H9 (cell line): Measurements from ENCODE around the gene TRNP1. TPM values are rescaled to one million over a fixed set of nuclear protein-coding genes. Genes with fewer than 3 reads are reported as not detected.

Experiments used
- DNase-seq: peaks from one replicate; pipeline ENCODE4 v3.0.0-alpha.2; 2017
- H2AFZ ChIP-seq: one replicate; pipeline ENCODE4 v1.6.1; 2013; ENCODE audit warnings: mild to moderate bottlenecking, low read length, control low read depth, moderate library complexity
- H2AK5ac ChIP-seq: 2 replicates; pipeline ENCODE4 v1.6.1; 2013; ENCODE audit warnings: low read length, control low read depth, mixed read lengths; ENCODE audit not compliant: insufficient read length
- H2BK120ac ChIP-seq: one replicate; pipeline ENCODE4 v1.6.1; 2013; ENCODE audit warnings: low read depth, mild to moderate bottlenecking, low read length, control low read depth, inconsistent platforms; ENCODE audit not compliant: poor library complexity, severe bottlenecking
- H2BK12ac ChIP-seq: 2 replicates; pipeline ENCODE4 v1.6.1; 2013; ENCODE audit warnings: low read length, control low read depth, mixed read lengths, low read depth; ENCODE audit not compliant: insufficient read length
- H2BK15ac ChIP-seq: 2 replicates; pipeline ENCODE4 v1.6.1; 2013; ENCODE audit warnings: low read depth, low read length, control low read depth
- H2BK20ac ChIP-seq: one replicate; pipeline ENCODE4 v1.6.1; 2013; ENCODE audit warnings: low read depth, mild to moderate bottlenecking, low read length, control low read depth, inconsistent platforms; ENCODE audit not compliant: poor library complexity, severe bottlenecking
- H2BK5ac ChIP-seq: 2 replicates; pipeline ENCODE4 v1.6.1; 2013; ENCODE audit warnings: low read length, control low read depth, mixed read lengths; ENCODE audit not compliant: insufficient read length
- H3K14ac ChIP-seq: 2 replicates; pipeline ENCODE4 v1.6.1; 2013; ENCODE audit warnings: low read length, control low read depth; ENCODE audit not compliant: insufficient read depth
- H3K18ac ChIP-seq: 2 replicates; pipeline ENCODE4 v1.6.1; 2013; ENCODE audit warnings: low read depth, mild to moderate bottlenecking, mixed read lengths, low read length, control low read depth; ENCODE audit not compliant: insufficient read length
- H3K23ac ChIP-seq: 2 replicates; pipeline ENCODE4 v1.6.1; 2013; ENCODE audit warnings: low read length, control low read depth, mixed read lengths, low read depth; ENCODE audit not compliant: insufficient read length
- H3K23me2 ChIP-seq: 2 replicates; pipeline ENCODE4 v1.6.1; 2013; ENCODE audit warnings: low read depth, mild to moderate bottlenecking, mixed read lengths, low read length, control low read depth; ENCODE audit not compliant: insufficient read length, poor library complexity, severe bottlenecking
- H3K27ac ChIP-seq: 2 replicates; pipeline ENCODE4 v1.5.1; 2013; ENCODE audit warnings: low read length, control low read depth, mixed read lengths, low read depth; ENCODE audit not compliant: insufficient read length
- H3K27me3 ChIP-seq: 2 replicates; pipeline ENCODE4 v1.6.1; 2013; ENCODE audit warnings: low read length, control low read depth, inconsistent platforms; ENCODE audit not compliant: insufficient read depth
- H3K4ac ChIP-seq: 2 replicates; pipeline ENCODE4 v1.6.1; 2013; ENCODE audit warnings: low read depth, mild to moderate bottlenecking, control low read depth, inconsistent platforms, low read length, moderate library complexity
- H3K4me1 ChIP-seq: 2 replicates; pipeline ENCODE4 v1.6.1; 2013; ENCODE audit warnings: low read length, control low read depth, inconsistent platforms; ENCODE audit not compliant: insufficient read depth
- H3K4me2 ChIP-seq: 2 replicates; pipeline ENCODE4 v1.6.1; 2013; ENCODE audit warnings: low read length, control low read depth, mixed read lengths; ENCODE audit not compliant: insufficient read length, insufficient read depth
- H3K56ac ChIP-seq: 2 replicates; pipeline ENCODE4 v1.6.1; 2013; ENCODE audit warnings: low read depth, mild to moderate bottlenecking, mixed read lengths, low read length, control low read depth; ENCODE audit not compliant: insufficient read length
- H3K79me1 ChIP-seq: 2 replicates; pipeline ENCODE4 v1.6.1; 2013; ENCODE audit warnings: low read depth, mild to moderate bottlenecking, moderate library complexity, low read length, control low read depth, inconsistent platforms; ENCODE audit not compliant: insufficient read depth, poor library complexity, severe bottlenecking
- H3K79me2 ChIP-seq: 2 replicates; pipeline ENCODE4 v1.6.1; 2013; ENCODE audit warnings: low read length, control low read depth, inconsistent platforms; ENCODE audit not compliant: insufficient read depth
- H3K9ac ChIP-seq: 2 replicates; pipeline ENCODE4 v1.6.1; 2013; ENCODE audit warnings: low read length, control low read depth, mixed read lengths; ENCODE audit not compliant: insufficient read length; ENCODE audit errors: extremely low read depth
- H3K9me3 ChIP-seq: one replicate; pipeline ENCODE4 v1.6.1; 2013; ENCODE audit warnings: low read depth, low read length, inconsistent platforms; ENCODE audit not compliant: control insufficient read depth
- H3T11ph ChIP-seq: one replicate; pipeline ENCODE4 v1.6.1; 2013; ENCODE audit warnings: mild to moderate bottlenecking, low read length, control low read depth, inconsistent platforms
- H4K20me1 ChIP-seq: one replicate; pipeline ENCODE4 v1.6.1; 2013; ENCODE audit not compliant: control insufficient read depth, insufficient read length, insufficient read depth
- H4K5ac ChIP-seq: 2 replicates; pipeline ENCODE4 v1.6.1; 2013; ENCODE audit warnings: low read depth, mild to moderate bottlenecking, mixed read lengths, low read length, control low read depth; ENCODE audit not compliant: insufficient read length
- H4K8ac ChIP-seq: replicated peaks from 2 replicates; pipeline ENCODE4 v1.6.1; 2013; ENCODE audit warnings: low read length, control low read depth, mixed read lengths, low read depth; ENCODE audit not compliant: insufficient read length
- H4K91ac ChIP-seq: 2 replicates; pipeline ENCODE4 v1.6.1; 2013; ENCODE audit warnings: low read depth, mild to moderate bottlenecking, moderate library complexity, mixed read lengths, low read length, control low read depth; ENCODE audit not compliant: insufficient read length
- H3K27ac Mint-ChIP-seq, 3 experiments: 2 replicates in 2 of 3; 3 replicates in 1 of 3; pipeline ENCODE4 v1.8.0; 2020 to 2021; ENCODE audit warnings: mixed read lengths in 3 of 3, mild to moderate bottlenecking in 1 of 3, moderate library complexity in 1 of 3
- H3K27me3 Mint-ChIP-seq: 2 replicates; pipeline ENCODE4 v1.8.0; 2021; ENCODE audit warnings: low read depth, mild to moderate bottlenecking, moderate library complexity, mixed read lengths
- H3K36me3 Mint-ChIP-seq, 3 experiments: 2 replicates in 2 of 3; 3 replicates in 1 of 3; pipeline ENCODE4 v1.8.0; 2020 to 2021; ENCODE audit warnings: low read depth in 3 of 3, mixed read lengths in 3 of 3; ENCODE audit not compliant: insufficient read depth in 1 of 3
- H3K4me1 Mint-ChIP-seq, 2 experiments: 2 replicates each; pipeline ENCODE4 v1.8.0; 2020; ENCODE audit warnings: mixed read lengths in 2 of 2
- H3K4me3 Mint-ChIP-seq, 2 experiments: 2 replicates in 1 of 2; 3 replicates in 1 of 2; pipeline ENCODE4 v1.8.0; 2020 to 2021; ENCODE audit warnings: mild to moderate bottlenecking in 2 of 2, mixed read lengths in 2 of 2, moderate library complexity in 1 of 2
- H3K9me3 Mint-ChIP-seq, 2 experiments: 2 replicates in 1 of 2; 3 replicates in 1 of 2; pipeline ENCODE4 v1.8.0; 2020; ENCODE audit warnings: mild to moderate bottlenecking in 2 of 2, mixed read lengths in 2 of 2, moderate library complexity in 1 of 2
- WGBS: extraction: QIAGEN DNeasy Blood & Tissue Kit; methylation state at CpG from one replicate; pipeline ENCODE4 v1.1.7; 2013; ENCODE audit warnings: missing lambda C conversion rate, low lambda C conversion rate, mixed read lengths; ENCODE audit not compliant: insufficient read length; ENCODE audit errors: extremely low coverage; 5-methylcytosine and 5-hydroxymethylcytosine counted together
- total RNA-seq: library from RNA; stranded (reverse); gene quantifications from 2 replicates; pipeline ENCODE4 v1.2.1, GENCODE V29; 2021
- TF ChIP-seq, protein P1 (sequence below): fragments of 200-600 bp; sonication (generic); conservative IDR thresholded peaks from 3 replicates; pipeline ENCODE4 v1.8.0; 2021; ENCODE audit warnings: antibody characterized with exemption, mild to moderate bottlenecking

Gene TRNP1
- total RNA-seq, 1 experiment from 2014 or later = 39.0 TPM

DNA sequence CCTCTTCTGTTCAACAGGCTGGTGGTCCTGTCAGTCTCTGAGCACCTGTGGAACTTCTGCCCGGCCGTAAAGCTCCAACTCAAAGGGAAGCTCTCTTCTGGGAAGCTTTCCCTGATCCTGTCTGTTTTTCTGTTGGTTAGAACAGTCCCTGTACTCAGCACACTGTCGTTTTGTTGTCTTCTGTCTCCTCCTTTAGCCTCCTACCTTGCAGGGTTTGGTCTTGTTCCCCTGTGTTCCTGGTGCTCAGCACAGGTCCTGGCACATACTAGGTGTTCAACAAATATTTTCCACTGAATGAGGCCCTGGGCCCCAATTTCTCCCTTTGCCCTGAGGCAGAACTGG, 32.9 kb upstream of the TRNP1 start:
- no peak overlapping the region for H2BK120ac ChIP-seq
- no peak overlapping the region for H3K23ac ChIP-seq
- peak overlapping the region; percentile 76 for H3K9ac ChIP-seq
- peaks cover 6% of the 10 kb centered on the region for H3K79me1 ChIP-seq
- H3T11ph ChIP-seq = no peak overlapping the region
- DNase-seq = no peak
- peak overlapping the region; percentile 61 for H3K18ac ChIP-seq
- H4K91ac ChIP-seq = no peak overlapping the region
- H3K56ac ChIP-seq = no peak overlapping the region
- H3K14ac ChIP-seq = peak overlapping the region; percentile 49
- H2AFZ ChIP-seq = peak overlapping the region; percentile 66
- H3K4me1 Mint-ChIP-seq = peaks cover 11 to 16% of the 10 kb centered on the region in 2 experiments
- no CpG with 5 or more reads among the region's 3 CpGs for WGBS
- H3K27me3 Mint-ChIP-seq = no peaks in the 10 kb centered on the region; the same call in none of the 2 replicates
- peaks cover 5% of the 10 kb centered on the region; the same call in 1 of the 2 replicates for H3K4me1 ChIP-seq
- H2BK20ac ChIP-seq = no peak overlapping the region
- no peak overlapping the region for H4K5ac ChIP-seq
- peak overlapping the region; percentile 18 for H3K27ac ChIP-seq
- no peaks in the 10 kb centered on the region for H3K27me3 ChIP-seq
- peak overlapping the region; percentile 99 for H3K4me2 ChIP-seq
- H3K23me2 ChIP-seq = peaks cover 12% of the 10 kb centered on the region
- H3K36me3 Mint-ChIP-seq = peaks cover 0 to 11% (median 9%) of the 10 kb centered on the region in 3 experiments; a peak in 2 of 7 replicates
- no peak overlapping the region for H2BK12ac ChIP-seq
- H3K27ac Mint-ChIP-seq = peak overlapping the region; percentile 3 to 93 (median 85)
- no peaks in the 10 kb centered on the region for H3K9me3 ChIP-seq
- no peak overlapping the region for H2AK5ac ChIP-seq
- H3K4me3 Mint-ChIP-seq = peak overlapping the region; percentile 80 to 81
- H3K79me2 ChIP-seq = peaks cover 2% of the 10 kb centered on the region; the same call in 1 of the 2 replicates
- H4K8ac ChIP-seq = no peak overlapping the region
- H4K20me1 ChIP-seq = no peaks in the 10 kb centered on the region
- peaks cover 4 to 5% of the 10 kb centered on the region in 2 experiments; a peak in 3 of 5 replicates for H3K9me3 Mint-ChIP-seq
- no peak overlapping the region for H2BK5ac ChIP-seq
- TF ChIP-seq, protein P1, sequence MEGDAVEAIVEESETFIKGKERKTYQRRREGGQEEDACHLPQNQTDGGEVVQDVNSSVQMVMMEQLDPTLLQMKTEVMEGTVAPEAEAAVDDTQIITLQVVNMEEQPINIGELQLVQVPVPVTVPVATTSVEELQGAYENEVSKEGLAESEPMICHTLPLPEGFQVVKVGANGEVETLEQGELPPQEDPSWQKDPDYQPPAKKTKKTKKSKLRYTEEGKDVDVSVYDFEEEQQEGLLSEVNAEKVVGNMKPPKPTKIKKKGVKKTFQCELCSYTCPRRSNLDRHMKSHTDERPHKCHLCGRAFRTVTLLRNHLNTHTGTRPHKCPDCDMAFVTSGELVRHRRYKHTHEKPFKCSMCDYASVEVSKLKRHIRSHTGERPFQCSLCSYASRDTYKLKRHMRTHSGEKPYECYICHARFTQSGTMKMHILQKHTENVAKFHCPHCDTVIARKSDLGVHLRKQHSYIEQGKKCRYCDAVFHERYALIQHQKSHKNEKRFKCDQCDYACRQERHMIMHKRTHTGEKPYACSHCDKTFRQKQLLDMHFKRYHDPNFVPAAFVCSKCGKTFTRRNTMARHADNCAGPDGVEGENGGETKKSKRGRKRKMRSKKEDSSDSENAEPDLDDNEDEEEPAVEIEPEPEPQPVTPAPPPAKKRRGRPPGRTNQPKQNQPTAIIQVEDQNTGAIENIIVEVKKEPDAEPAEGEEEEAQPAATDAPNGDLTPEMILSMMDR = no peak
- no peak overlapping the region for H3K4ac ChIP-seq
- H2BK15ac ChIP-seq = no peak overlapping the region
